PC-9 (cell line): Measurements from ENCODE around the gene SORD.
"Not testable (repeated sequence)": the region's sequence is repeated elsewhere in the genome, so short reads cannot be mapped to it uniquely, and the experiment has no call there.

Experiments used
- CTCF ChIP-seq: fragments of 200-600 bp; sonication (generic); conservative IDR thresholded peaks from 2 replicates; pipeline ENCODE4 v1.6.1; 2017; ENCODE audit warnings: mixed run types, antibody characterized with exemption, mild to moderate bottlenecking, moderate library complexity
- EZH2 ChIP-seq: fragments of 200-600 bp; sonication (generic); IDR thresholded peaks from 2 replicates; pipeline ENCODE4 v1.8.0; 2017; ENCODE audit warnings: antibody characterized with exemption, low read depth

- not testable (repeated sequence) for TF ChIP-seq CTCF, EZH2
Measured at GRCh38 chr15:45052676-45053075, 29.7 kb downstream of the SORD start.
